Glutamatergic neuron (in vitro differentiated cells): Measurements from ENCODE around the gene RNF212B. TPM values are rescaled to one million over a fixed set of nuclear protein-coding genes. Genes with fewer than 3 reads are reported as not detected.
"Not testable (repeated sequence)": the region's sequence is repeated elsewhere in the genome, so short reads cannot be mapped to it uniquely, and the experiment has no call there.

Experiments
- DNase-seq: peaks from one replicate; pipeline ENCODE4 v3.0.0; 2022
- H3K27ac Mint-ChIP-seq: one replicate; pipeline ENCODE4 v1.8.0; 2020; ENCODE audit warnings: mild to moderate bottlenecking, mixed read lengths, inconsistent platforms; ENCODE audit not compliant: unreplicated experiment
- H3K27me3 Mint-ChIP-seq: one replicate; pipeline ENCODE4 v1.8.0; 2020; ENCODE audit warnings: mild to moderate bottlenecking, moderate library complexity, mixed read lengths, inconsistent platforms; ENCODE audit not compliant: unreplicated experiment
- H3K36me3 Mint-ChIP-seq: one replicate; pipeline ENCODE4 v1.8.0; 2020; ENCODE audit warnings: mild to moderate bottlenecking, mixed read lengths, inconsistent platforms; ENCODE audit not compliant: unreplicated experiment
- H3K4me1 Mint-ChIP-seq: one replicate; pipeline ENCODE4 v1.8.0; 2020; ENCODE audit warnings: mild to moderate bottlenecking, low read depth, mixed read lengths, inconsistent platforms; ENCODE audit not compliant: unreplicated experiment
- H3K4me3 Mint-ChIP-seq: one replicate; pipeline ENCODE4 v1.8.0; 2020; ENCODE audit warnings: mild to moderate bottlenecking, mixed read lengths, inconsistent platforms; ENCODE audit not compliant: unreplicated experiment
- H3K9me3 Mint-ChIP-seq: one replicate; pipeline ENCODE4 v1.8.0; 2020; ENCODE audit warnings: mild to moderate bottlenecking, moderate library complexity, mixed read lengths, inconsistent platforms; ENCODE audit not compliant: unreplicated experiment
- total RNA-seq: library from RNA; stranded (reverse); fragmentation: NEBNext Ultra II Directional; extraction: Animal tissue kit (Norgen Biotek cat#: 25700); gene quantifications from one replicate; pipeline ENCODE4 v1.2.1, GENCODE V29; 2021; ENCODE audit not compliant: unreplicated experiment
- TF ChIP-seq, protein P1 (sequence below): fragments of 200-600 bp; sonication (generic); IDR thresholded peaks from one replicate; pipeline ENCODE4 v1.5.0; 2021; ENCODE audit not compliant: partially characterized antibody, unreplicated experiment

RNF212B gene
- total RNA-seq, 1 donor from 2014 or later: not detected

DNA sequence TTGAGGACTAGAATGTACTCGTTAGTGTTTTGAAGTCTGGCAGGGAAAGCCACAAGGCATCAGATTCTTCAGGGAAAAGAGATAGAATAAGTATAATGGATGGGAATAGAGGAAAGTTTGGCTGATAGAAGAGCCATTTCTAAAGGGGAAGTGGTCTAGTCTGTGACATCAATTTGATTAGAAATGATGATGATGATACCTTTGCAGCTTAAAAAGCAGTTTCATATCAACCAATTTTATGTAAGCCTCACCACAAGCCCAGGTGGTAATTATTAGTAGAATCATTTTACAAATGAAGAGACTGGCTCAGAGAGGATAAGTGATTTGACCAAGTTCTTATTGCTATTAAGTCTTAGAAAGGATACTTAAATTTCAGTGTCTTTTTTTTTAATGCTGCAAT is 2.9 kb downstream of the RNF212B start:
- Mint-ChIP-seq H3K4me1 (peaks cover 5% of the 10 kb centered on the region), H3K27ac (no peak overlapping the region), H3K4me3 (no peak overlapping the region), H3K27me3 (peaks cover 2% of the 10 kb centered on the region), H3K36me3 (no peaks in the 10 kb centered on the region), H3K9me3 (no peaks in the 10 kb centered on the region)
- DNase-seq: no peak
- TF ChIP-seq, protein P1, sequence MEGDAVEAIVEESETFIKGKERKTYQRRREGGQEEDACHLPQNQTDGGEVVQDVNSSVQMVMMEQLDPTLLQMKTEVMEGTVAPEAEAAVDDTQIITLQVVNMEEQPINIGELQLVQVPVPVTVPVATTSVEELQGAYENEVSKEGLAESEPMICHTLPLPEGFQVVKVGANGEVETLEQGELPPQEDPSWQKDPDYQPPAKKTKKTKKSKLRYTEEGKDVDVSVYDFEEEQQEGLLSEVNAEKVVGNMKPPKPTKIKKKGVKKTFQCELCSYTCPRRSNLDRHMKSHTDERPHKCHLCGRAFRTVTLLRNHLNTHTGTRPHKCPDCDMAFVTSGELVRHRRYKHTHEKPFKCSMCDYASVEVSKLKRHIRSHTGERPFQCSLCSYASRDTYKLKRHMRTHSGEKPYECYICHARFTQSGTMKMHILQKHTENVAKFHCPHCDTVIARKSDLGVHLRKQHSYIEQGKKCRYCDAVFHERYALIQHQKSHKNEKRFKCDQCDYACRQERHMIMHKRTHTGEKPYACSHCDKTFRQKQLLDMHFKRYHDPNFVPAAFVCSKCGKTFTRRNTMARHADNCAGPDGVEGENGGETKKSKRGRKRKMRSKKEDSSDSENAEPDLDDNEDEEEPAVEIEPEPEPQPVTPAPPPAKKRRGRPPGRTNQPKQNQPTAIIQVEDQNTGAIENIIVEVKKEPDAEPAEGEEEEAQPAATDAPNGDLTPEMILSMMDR: no peak

DNA sequence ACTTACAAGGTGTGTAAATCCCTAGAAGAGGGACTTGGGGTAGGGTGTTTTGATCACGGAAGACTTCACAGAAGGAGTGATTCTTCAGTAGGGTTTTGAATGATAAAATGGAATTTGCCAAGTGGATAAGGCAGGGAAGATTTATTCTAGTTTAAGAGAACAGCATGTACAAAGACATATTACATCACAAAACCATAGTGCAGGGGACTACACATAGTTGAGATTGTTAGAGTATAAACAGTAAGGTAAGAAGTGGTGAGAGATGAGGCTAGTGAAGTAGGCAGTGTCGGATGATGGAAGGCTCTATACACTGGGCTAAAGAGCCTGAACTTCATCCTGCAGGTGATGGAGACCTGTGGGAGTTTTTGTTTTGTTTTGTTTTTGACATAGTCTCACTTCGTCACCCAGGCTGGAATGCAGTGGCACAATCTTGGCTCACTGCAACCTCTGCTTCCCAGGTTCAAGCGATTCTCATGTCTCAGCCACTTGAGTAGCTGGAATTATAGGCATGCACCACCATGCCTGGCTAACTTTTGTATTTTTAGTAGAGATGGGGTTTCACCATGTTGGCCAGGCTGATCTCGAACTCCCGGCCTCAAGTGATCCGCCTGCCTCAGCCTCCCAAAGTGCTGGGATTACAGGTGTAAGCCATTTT is 3.5 kb downstream of the RNF212B start:
- not testable (repeated sequence) for H3K9me3 Mint-ChIP-seq, H3K27ac Mint-ChIP-seq, H3K27me3 Mint-ChIP-seq, H3K36me3 Mint-ChIP-seq, DNase-seq, H3K4me3 Mint-ChIP-seq, H3K4me1 Mint-ChIP-seq

DNA sequence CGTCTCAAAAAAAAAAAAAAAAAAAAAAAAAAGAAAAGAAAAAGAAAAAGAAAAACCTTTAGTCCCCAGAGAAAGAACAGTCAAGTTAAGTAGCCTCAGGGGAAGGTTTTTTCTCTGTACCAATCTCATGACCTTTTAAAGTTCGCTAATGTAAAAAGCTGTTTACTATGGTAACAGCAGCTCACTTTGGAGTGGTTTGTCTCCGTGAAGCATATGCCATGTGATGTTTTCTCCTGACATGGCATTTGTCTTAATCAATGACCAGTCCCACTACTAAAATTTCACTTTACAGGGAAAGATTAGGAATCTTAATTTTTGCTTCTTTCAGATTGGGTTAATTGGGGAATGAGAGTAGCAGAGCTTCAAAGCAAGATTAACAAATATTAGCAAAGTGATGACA is 4.3 kb downstream of the RNF212B start:
- H3K9me3 Mint-ChIP-seq: no peaks in the 10 kb centered on the region
- H3K27ac Mint-ChIP-seq: no peak overlapping the region
- H3K27me3 Mint-ChIP-seq: peaks cover 2% of the 10 kb centered on the region
- no peaks in the 10 kb centered on the region for H3K36me3 Mint-ChIP-seq
- no peak overlapping the region for H3K4me3 Mint-ChIP-seq
- TF ChIP-seq, protein P1: no peak
- H3K4me1 Mint-ChIP-seq: peaks cover 5% of the 10 kb centered on the region
- DNase-seq: no peak

DNA sequence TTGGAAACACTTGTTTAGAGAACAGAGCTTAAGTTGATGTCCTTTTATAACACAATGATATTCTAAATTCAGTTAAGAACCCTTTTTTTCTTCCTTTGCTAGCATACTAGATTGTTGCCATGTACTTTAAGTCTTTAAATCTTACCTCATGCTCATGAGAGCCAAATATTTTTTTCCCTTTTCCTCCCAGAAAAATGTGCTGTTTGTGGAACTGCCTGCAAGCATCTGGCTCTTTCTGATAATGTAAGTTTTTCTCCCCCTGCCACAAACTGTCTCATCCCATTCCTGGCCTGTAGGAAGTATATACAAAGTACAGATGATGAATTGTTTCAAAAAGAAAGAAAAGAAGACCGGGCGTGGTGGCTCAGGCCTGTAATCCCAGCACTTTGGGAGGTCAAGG is 5.3 kb downstream of the RNF212B start:
- peaks cover 5% of the 10 kb centered on the region for H3K4me1 Mint-ChIP-seq
- no peaks in the 10 kb centered on the region for H3K9me3 Mint-ChIP-seq
- no peak overlapping the region for H3K27ac Mint-ChIP-seq
- H3K27me3 Mint-ChIP-seq: peaks cover 2% of the 10 kb centered on the region
- H3K4me3 Mint-ChIP-seq: no peak overlapping the region
- H3K36me3 Mint-ChIP-seq: no peaks in the 10 kb centered on the region
- TF ChIP-seq, protein P1: no peak
- no peak for DNase-seq

DNA sequence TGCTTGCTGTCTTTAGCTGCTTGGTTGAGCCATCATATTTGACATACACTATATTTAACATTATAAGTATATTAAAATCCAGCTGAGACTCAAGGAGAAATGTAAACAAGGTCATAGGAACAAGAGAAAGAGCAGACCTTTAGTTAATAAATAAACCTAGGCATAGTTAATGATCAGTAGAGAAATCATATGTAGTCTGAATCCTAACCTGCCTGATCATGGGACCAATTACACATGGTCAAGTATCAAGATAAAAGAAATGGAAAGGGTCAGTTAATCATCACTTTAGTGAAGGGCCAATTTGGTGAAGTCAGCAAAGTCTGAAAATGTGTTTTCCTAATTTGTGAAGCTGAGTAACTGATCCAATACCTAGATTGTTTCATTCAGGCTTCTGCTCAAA is 7.5 kb downstream of the RNF212B start:
- H3K27ac Mint-ChIP-seq: no peak overlapping the region
- TF ChIP-seq, protein P1: no peak
- no peak for DNase-seq
- no peaks in the 10 kb centered on the region for H3K9me3 Mint-ChIP-seq
- peaks cover 2% of the 10 kb centered on the region for H3K27me3 Mint-ChIP-seq
- no peaks in the 10 kb centered on the region for H3K36me3 Mint-ChIP-seq
- H3K4me1 Mint-ChIP-seq: peaks cover 5% of the 10 kb centered on the region
- H3K4me3 Mint-ChIP-seq: no peak overlapping the region
